GM23248 (cell line): ENCODE data around the gene COLEC11.

ENCODE experiments used
- EZH2 ChIP-seq: fragments of 200-600 bp; sonication (generic); IDR thresholded peaks from 2 replicates; pipeline ENCODE4 v1.6.1; 2018; ENCODE audit warnings: antibody characterized with exemption, mild to moderate bottlenecking; ENCODE audit not compliant: insufficient read depth, poor library complexity, severe bottlenecking
- EZH2phosphoT487 ChIP-seq: fragments of 200-600 bp; sonication (generic); IDR thresholded peaks from 2 replicates; pipeline ENCODE4 v1.6.1; 2018; ENCODE audit warnings: antibody characterized with exemption, moderate library complexity, mild to moderate bottlenecking, low read depth; ENCODE audit not compliant: insufficient read depth

- TF ChIP-seq EZH2 (no peak), EZH2phosphoT487 (no peak)
These were observed 53.1 kb downstream of the COLEC11 start for GRCh38 chr2:3647831-3648651.
